CD14-positive monocyte (primary cell): Measurements from ENCODE around the gene FBXO45. TPM values are rescaled to one million over a fixed set of nuclear protein-coding genes. Genes with fewer than 3 reads are reported as not detected.
"Not testable (repeated sequence)": the region's sequence is repeated elsewhere in the genome, so short reads cannot be mapped to it uniquely, and the experiment has no call there.

Source experiments
- DNase-seq, 3 donors: peaks; one replicate each; pipeline ENCODE4 v3.0.0-alpha.2; 2011 to 2022
- H2AFZ ChIP-seq: 2 replicates; pipeline ENCODE4 v1.6.0; 2012; ENCODE audit warnings: mild to moderate bottlenecking, low read depth, low read length, inconsistent platforms; ENCODE audit not compliant: insufficient read depth, poor library complexity, severe bottlenecking
- H3K27ac ChIP-seq, 2 donors: 1 replicate in 1 of 2; 2 replicates in 1 of 2; pipeline ENCODE4 v1.5.1; 2012 to 2013; ENCODE audit warnings: low read length in 2 of 2, control low read depth in 1 of 2, inconsistent platforms in 1 of 2, low read depth in 1 of 2, mild to moderate bottlenecking in 1 of 2
- H3K27me3 ChIP-seq, 2 donors: one replicate each; pipeline versions ENCODE4 v1.6.0 to v1.6.1; 2011 to 2013; ENCODE audit warnings: low read length in 2 of 2; ENCODE audit not compliant: control insufficient read depth in 2 of 2, insufficient read depth in 2 of 2
- H3K36me3 ChIP-seq, 2 donors: replicated peaks in 1 of 2; 1 replicate in 1 of 2; 2 replicates in 1 of 2; pipeline versions ENCODE4 v1.5.1 to v1.6.1; 2012 to 2013; ENCODE audit warnings: low read length in 2 of 2, control low read depth in 1 of 2, inconsistent platforms in 1 of 2, mild to moderate bottlenecking in 1 of 2; ENCODE audit not compliant: insufficient read depth in 2 of 2, control insufficient read depth in 1 of 2
- H3K4me1 ChIP-seq, 2 donors: 1 replicate in 1 of 2; 2 replicates in 1 of 2; pipeline versions ENCODE4 v1.5.1 to v1.6.1; 2012 to 2013; ENCODE audit warnings: low read length in 2 of 2, control low read depth in 1 of 2, inconsistent platforms in 1 of 2, mild to moderate bottlenecking in 1 of 2, moderate library complexity in 1 of 2; ENCODE audit not compliant: insufficient read depth in 2 of 2, control insufficient read depth in 1 of 2
- H3K4me2 ChIP-seq: replicated peaks from 2 replicates; pipeline ENCODE3; 2012; ENCODE audit warnings: low read length, moderate library complexity, mild to moderate bottlenecking; ENCODE audit not compliant: poor library complexity, severe bottlenecking; ENCODE audit errors: extremely low read depth
- H3K4me3 ChIP-seq, 3 experiments: fragments of 200-600 bp in 1 of 3; sonication (generic) in 1 of 3; replicated peaks in 1 of 3; 1 replicate in 2 of 3; 2 replicates in 1 of 3; pipeline ENCODE4 v1.5.1; 2011 to 2013; ENCODE audit warnings: low read length in 3 of 3, mild to moderate bottlenecking in 3 of 3, control low read depth in 2 of 3, low read depth in 2 of 3, inconsistent platforms in 1 of 3, moderate library complexity in 1 of 3
- H3K79me2 ChIP-seq: 2 replicates; pipeline ENCODE4 v1.6.0; 2012; ENCODE audit warnings: mild to moderate bottlenecking, control low read depth, inconsistent platforms, low read length, moderate library complexity; ENCODE audit not compliant: insufficient read depth
- H3K9ac ChIP-seq: 2 replicates; pipeline ENCODE4 v1.6.0; 2017; ENCODE audit warnings: low read length, mild to moderate bottlenecking; ENCODE audit not compliant: insufficient read depth, poor library complexity, severe bottlenecking
- H3K9me3 ChIP-seq, 2 donors: replicated peaks in 1 of 2; 1 replicate in 1 of 2; 2 replicates in 1 of 2; pipeline versions ENCODE4 v1.5.1 to v1.6.1; 2012 to 2013; ENCODE audit warnings: low read length in 2 of 2, control low read depth in 1 of 2; ENCODE audit not compliant: control insufficient read depth in 1 of 2, insufficient read depth in 1 of 2
- H4K20me1 ChIP-seq: 2 replicates; pipeline ENCODE4 v1.6.0; 2012; ENCODE audit warnings: mild to moderate bottlenecking, low read length, control low read depth, moderate library complexity; ENCODE audit not compliant: insufficient read depth
- H3K27ac Mint-ChIP-seq, 7 donors: one replicate each; pipeline ENCODE4 v1.8.0; 2020; ENCODE audit warnings: mild to moderate bottlenecking in 7 of 7, mixed read lengths in 7 of 7, moderate library complexity in 6 of 7, inconsistent platforms in 2 of 7
- H3K27me3 Mint-ChIP-seq, 3 donors: one replicate each; pipeline ENCODE4 v1.8.0; 2021 to 2022; ENCODE audit warnings: low read depth in 3 of 3, mild to moderate bottlenecking in 3 of 3, mixed read lengths in 3 of 3, moderate library complexity in 3 of 3, inconsistent platforms in 1 of 3
- H3K36me3 Mint-ChIP-seq, 2 donors: one replicate each; pipeline ENCODE4 v1.8.0; 2020; ENCODE audit warnings: mixed read lengths in 2 of 2, inconsistent platforms in 1 of 2, mild to moderate bottlenecking in 1 of 2
- H3K4me1 Mint-ChIP-seq: one replicate; pipeline ENCODE4 v1.8.0; 2020; ENCODE audit warnings: mild to moderate bottlenecking, mixed read lengths
- H3K4me3 Mint-ChIP-seq, 2 donors: one replicate each; pipeline ENCODE4 v1.8.0; 2020; ENCODE audit warnings: mild to moderate bottlenecking in 2 of 2, mixed read lengths in 2 of 2, moderate library complexity in 1 of 2
- H3K9me3 Mint-ChIP-seq, 7 donors: one replicate each; pipeline ENCODE4 v1.8.0; 2020 to 2022; ENCODE audit warnings: mixed read lengths in 7 of 7, mild to moderate bottlenecking in 6 of 7, moderate library complexity in 6 of 7, inconsistent platforms in 2 of 7
- CTCF ChIP-seq: fragments of 200-600 bp; IDR thresholded peaks from one replicate; pipeline ENCODE4 v1.8.0; 2022; ENCODE audit warnings: antibody characterized with exemption, mild to moderate bottlenecking
- WGBS: methylation state at CpG from one replicate; pipeline ENCODE4 v1.1.5; 2013; ENCODE audit warnings: missing lambda C conversion rate; ENCODE audit not compliant: insufficient coverage; 5-methylcytosine and 5-hydroxymethylcytosine counted together
- intact Hi-C, 2 donors: fragments of 100-400 bp; cut with micrococcal nuclease; formaldehyde crosslinking; loops; one replicate each; pipeline versions ENCODE4 v1.15.0 to v1.15.1; 2023
- polyA plus RNA-seq, 3 donors: library from polyadenylated mRNA; depleted of rRNA in 1 of 3; unstranded in 2 of 3; stranded (reverse) in 1 of 3; fragments of 300-500 nt in 2 of 3; fragments of >200 nt in 1 of 3; fragmentation: Illumina TruSeq in 2 of 3; gene quantifications; 1 replicate in 2 of 3; 2 replicates in 1 of 3; pipeline ENCODE4 v1.2.3, GENCODE V29; 2012 to 2021

The FBXO45 gene
- polyA plus RNA-seq, 3 donors: 1.8 to 2.8 (median 2.3) TPM

- peaks cover 15 to 31% (median 27%) of the 10 kb centered on the region in 7 donors for H3K9me3 Mint-ChIP-seq
- no peak overlapping the region for H3K4me3 ChIP-seq
Measured at GRCh38 chr3:196547067-196547466, 21.4 kb upstream of the FBXO45 start.

GRCh38 chr3:196549312-196549711 is 19.1 kb upstream of the FBXO45 start:
- H3K27me3 ChIP-seq, H4K20me1 ChIP-seq, H3K79me2 ChIP-seq, H3K4me1 Mint-ChIP-seq, H3K27ac Mint-ChIP-seq, H3K36me3 ChIP-seq, H3K27me3 Mint-ChIP-seq, H3K4me2 ChIP-seq, H3K9ac ChIP-seq, H2AFZ ChIP-seq, H3K27ac ChIP-seq, DNase-seq, H3K4me1 ChIP-seq, H3K36me3 Mint-ChIP-seq, intact Hi-C loops, H3K4me3 ChIP-seq, H3K4me3 Mint-ChIP-seq: not testable (repeated sequence)
- WGBS: 100% methylated on average over 1 of the region's 1 CpG
- peaks cover 15 to 31% (median 26%) of the 10 kb centered on the region in 7 donors for H3K9me3 Mint-ChIP-seq
- peaks cover 18 to 20% of the 10 kb centered on the region in 2 donors for H3K9me3 ChIP-seq

More at GRCh38 chr3:196547067-196547466, 21.4 kb upstream of the FBXO45 start:
- intact Hi-C loops: no loop called here
- Mint-ChIP-seq H3K4me3 (no peak overlapping the region), H3K36me3 (peaks cover 4 to 5% of the 10 kb centered on the region in 2 donors), H3K27me3 (peaks cover 0 to 2% (median 0%) of the 10 kb centered on the region in 3 donors), H3K27ac (no peak overlapping the region), H3K4me1 (no peaks in the 10 kb centered on the region)
- Histone ChIP-seq H4K20me1 (no peaks in the 10 kb centered on the region), H3K9me3 (peaks cover 18 to 20% of the 10 kb centered on the region in 2 donors), H3K4me1 (no peaks in the 10 kb centered on the region), H3K27ac (no peak overlapping the region), H3K79me2 (no peaks in the 10 kb centered on the region), H3K9ac (no peak overlapping the region), H3K36me3 (no peaks in the 10 kb centered on the region), H2AFZ (no peak overlapping the region), H3K27me3 (no peaks in the 10 kb centered on the region), H3K4me2 (no peak overlapping the region)
- no CpG with 5 or more reads among the region's 2 CpGs for WGBS
- TF ChIP-seq CTCF: no peak
- no peak for DNase-seq

- H3K27ac Mint-ChIP-seq, H4K20me1 ChIP-seq, H3K4me3 Mint-ChIP-seq, DNase-seq, H2AFZ ChIP-seq, intact Hi-C loops, H3K27ac ChIP-seq, H3K36me3 ChIP-seq, H3K4me2 ChIP-seq, H3K27me3 ChIP-seq, H3K4me3 ChIP-seq, H3K36me3 Mint-ChIP-seq, H3K9ac ChIP-seq, H3K27me3 Mint-ChIP-seq, H3K79me2 ChIP-seq: not testable (repeated sequence)
- Mint-ChIP-seq H3K9me3 (peaks cover 15 to 31% (median 26%) of the 10 kb centered on the region in 7 donors), H3K4me1 (peaks cover 17% of the 10 kb centered on the region)
- peaks cover 16 to 18% of the 10 kb centered on the region in 2 donors for H3K4me1 ChIP-seq
- peaks cover 18 to 20% of the 10 kb centered on the region in 2 donors for H3K9me3 ChIP-seq
- 81% methylated on average over 2 of the region's 3 CpGs for WGBS
Measured at GRCh38 chr3:196550172-196550571, 18.3 kb upstream of the FBXO45 start.
